WTC11 (cell line): ENCODE measurements around the gene ZSWIM6. TPM values are rescaled to one million over a fixed set of nuclear protein-coding genes. Genes with fewer than 3 reads are reported as not detected.

Source experiments
- ATAC-seq: fragments of 200-7000 bp; cut with Tn5 transposase; 2 replicates; pipeline ENCODE4 v1.10.0; 2021; ENCODE audit warnings: mild to moderate bottlenecking, moderate library complexity
- CTCF ChIA-PET: fragments of 300-600 bp; sonication (Branson Sonifier 250); formaldehyde crosslinking; loops from one replicate; lab custom pipeline; 2021; ENCODE audit warnings: antibody characterized with exemption; lab: Charles Lee
- POLR2A ChIA-PET: fragments of 350-600 bp; sonication (Branson Sonifier 250); formaldehyde crosslinking; loops from one replicate; lab custom pipeline; 2021; ENCODE audit warnings: antibody characterized with exemption; lab: Charles Lee
- DNase-seq: peaks from one replicate; pipeline ENCODE4 v3.0.0; 2021; ENCODE audit warnings: low spot score
- H3K27ac Mint-ChIP-seq: 2 replicates; pipeline ENCODE4 v1.8.0; 2021; ENCODE audit warnings: mixed read lengths
- H3K27me3 Mint-ChIP-seq: 2 replicates; pipeline ENCODE4 v1.8.0; 2021; ENCODE audit warnings: low read depth, mild to moderate bottlenecking, moderate library complexity, mixed read lengths
- H3K36me3 Mint-ChIP-seq: 2 replicates; pipeline ENCODE4 v1.8.0; 2021; ENCODE audit warnings: mixed read lengths
- H3K4me1 Mint-ChIP-seq: 2 replicates; pipeline ENCODE4 v1.8.0; 2022; ENCODE audit warnings: mixed read lengths
- H3K4me3 Mint-ChIP-seq: 2 replicates; pipeline ENCODE4 v1.8.0; 2021; ENCODE audit warnings: mild to moderate bottlenecking, moderate library complexity, mixed read lengths
- H3K9me3 Mint-ChIP-seq: 2 replicates; pipeline ENCODE4 v1.8.0; 2021; ENCODE audit warnings: mixed read lengths
- ELF4 ChIP-seq: sonication (generic); formaldehyde crosslinking; IDR thresholded peaks from 2 replicates; pipeline ENCODE4 v1.8.1; 2022; ENCODE audit warnings: low read depth, mild to moderate bottlenecking, moderate library complexity, missing genetic modification reagents
- GABPB1 ChIP-seq: sonication (generic); formaldehyde crosslinking; IDR thresholded peaks from 2 replicates; pipeline ENCODE4 v1.8.1; 2023; ENCODE audit warnings: mild to moderate bottlenecking, missing genetic modification reagents
- JUN ChIP-seq: sonication (generic); formaldehyde crosslinking; IDR thresholded peaks from 2 replicates; pipeline ENCODE4 v1.8.0; 2023; ENCODE audit warnings: mild to moderate bottlenecking, missing genetic modification reagents
- NFATC4 ChIP-seq: fragments of 250-450 bp; sonication (Bioruptor Pico); IDR thresholded peaks from 2 replicates; pipeline ENCODE4 v1.9.0; 2021; ENCODE audit warnings: mild to moderate bottlenecking
- NR2C2 ChIP-seq: sonication (generic); formaldehyde crosslinking; IDR thresholded peaks from 2 replicates; pipeline ENCODE4 v1.8.0; 2022; ENCODE audit warnings: mild to moderate bottlenecking, missing genetic modification reagents
- RORB ChIP-seq: fragments of 250-450 bp; sonication (Bioruptor Pico); IDR thresholded peaks from 2 replicates; pipeline ENCODE4 v1.9.0; 2021; ENCODE audit warnings: mild to moderate bottlenecking
- TCF7 ChIP-seq: sonication (generic); formaldehyde crosslinking; IDR thresholded peaks from 2 replicates; pipeline ENCODE4 v1.8.0; 2022; ENCODE audit warnings: mild to moderate bottlenecking, low read depth, missing genetic modification reagents, moderate library complexity
- ZBTB21 ChIP-seq: sonication (generic); formaldehyde crosslinking; IDR thresholded peaks from 2 replicates; pipeline ENCODE4 v1.8.1; 2023; ENCODE audit warnings: mild to moderate bottlenecking, missing genetic modification reagents, borderline replicate concordance
- ZNF138 ChIP-seq: sonication (generic); formaldehyde crosslinking; conservative IDR thresholded peaks from 2 replicates; pipeline ENCODE4 v1.8.1; 2022; ENCODE audit warnings: mild to moderate bottlenecking, moderate library complexity, missing genetic modification reagents
- ZNF263 ChIP-seq: sonication (generic); formaldehyde crosslinking; IDR thresholded peaks from 2 replicates; pipeline ENCODE4 v1.8.1; 2022; ENCODE audit warnings: low read depth, mild to moderate bottlenecking, moderate library complexity, missing genetic modification reagents
- total RNA-seq: library from RNA; stranded (reverse); gene quantifications from 3 replicates; pipeline ENCODE4 v1.2.3, GENCODE V29; 2021
- TF ChIP-seq, protein P1 (sequence below): sonication (generic); formaldehyde crosslinking; IDR thresholded peaks from 2 replicates; pipeline ENCODE4 v1.8.0; 2022; ENCODE audit warnings: missing genetic modification reagents
- TF ChIP-seq, protein P2 (sequence below): sonication (generic); formaldehyde crosslinking; IDR thresholded peaks from 2 replicates; pipeline ENCODE4 v1.8.1; 2023; ENCODE audit warnings: mild to moderate bottlenecking, missing genetic modification reagents
- TF ChIP-seq, protein P3 (sequence below): fragments of 250-450 bp; sonication (Bioruptor Pico); IDR thresholded peaks from 2 replicates; pipeline ENCODE4 v1.9.0; 2021; ENCODE audit warnings: moderate library complexity, mild to moderate bottlenecking, inconsistent platforms, borderline replicate concordance
- TF ChIP-seq, protein P4 (sequence below): sonication (generic); formaldehyde crosslinking; IDR thresholded peaks from 2 replicates; pipeline ENCODE4 v1.8.0; 2022; ENCODE audit warnings: mild to moderate bottlenecking, missing genetic modification reagents
- TF ChIP-seq, protein P5 (sequence below): fragments of 250-450 bp; sonication (Bioruptor Pico); IDR thresholded peaks from 2 replicates; pipeline ENCODE4 v2.1.2; 2022; ENCODE audit warnings: mild to moderate bottlenecking, moderate library complexity
- TF ChIP-seq, protein P6 (sequence below): sonication (generic); formaldehyde crosslinking; IDR thresholded peaks from 2 replicates; pipeline ENCODE4 v1.8.1; 2022; ENCODE audit warnings: low read depth, missing genetic modification reagents, borderline replicate concordance

The ZSWIM6 gene
- total RNA-seq, 1 experiment from 2014 or later, result 12.5 TPM

DNA sequence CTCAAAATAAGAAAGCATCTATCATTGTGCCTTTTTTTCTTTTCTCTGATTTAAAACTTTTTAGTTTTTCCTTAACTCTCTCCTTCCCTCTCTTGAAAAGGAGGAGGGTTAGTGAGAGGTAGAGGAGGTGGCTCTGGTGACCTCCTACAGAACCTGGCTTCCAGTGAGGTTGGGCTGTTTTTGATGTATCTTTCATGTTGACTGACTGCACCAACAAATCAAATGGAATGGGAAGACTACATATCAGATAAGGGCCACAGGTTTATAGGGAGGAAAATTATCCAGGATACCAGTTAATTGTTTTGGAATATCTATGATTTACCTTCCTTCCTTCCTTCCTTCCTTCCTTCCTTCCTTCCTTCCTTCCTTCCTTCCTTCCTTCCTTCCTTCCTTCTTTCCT, 173.2 kb downstream of the ZSWIM6 start:
- ChIA-PET CTCF (no interaction called here), POLR2A (no interaction called here)
- Mint-ChIP-seq H3K27me3 (no peaks in the 10 kb centered on the region), H3K27ac (no peak overlapping the region), H3K9me3 (0 out of 2 replicates have a peak, but pooled peaks cover 3% of the 10 kb centered on the region), H3K4me3 (no peak overlapping the region), H3K36me3 (0 out of 2 replicates have a peak, but pooled peaks cover 2% of the 10 kb centered on the region), H3K4me1 (peaks cover 8% of the 10 kb centered on the region; the same call in 1 of the 2 replicates)
- ATAC-seq (no peak), DNase-seq (no peak)
- TF ChIP-seq, protein P1, sequence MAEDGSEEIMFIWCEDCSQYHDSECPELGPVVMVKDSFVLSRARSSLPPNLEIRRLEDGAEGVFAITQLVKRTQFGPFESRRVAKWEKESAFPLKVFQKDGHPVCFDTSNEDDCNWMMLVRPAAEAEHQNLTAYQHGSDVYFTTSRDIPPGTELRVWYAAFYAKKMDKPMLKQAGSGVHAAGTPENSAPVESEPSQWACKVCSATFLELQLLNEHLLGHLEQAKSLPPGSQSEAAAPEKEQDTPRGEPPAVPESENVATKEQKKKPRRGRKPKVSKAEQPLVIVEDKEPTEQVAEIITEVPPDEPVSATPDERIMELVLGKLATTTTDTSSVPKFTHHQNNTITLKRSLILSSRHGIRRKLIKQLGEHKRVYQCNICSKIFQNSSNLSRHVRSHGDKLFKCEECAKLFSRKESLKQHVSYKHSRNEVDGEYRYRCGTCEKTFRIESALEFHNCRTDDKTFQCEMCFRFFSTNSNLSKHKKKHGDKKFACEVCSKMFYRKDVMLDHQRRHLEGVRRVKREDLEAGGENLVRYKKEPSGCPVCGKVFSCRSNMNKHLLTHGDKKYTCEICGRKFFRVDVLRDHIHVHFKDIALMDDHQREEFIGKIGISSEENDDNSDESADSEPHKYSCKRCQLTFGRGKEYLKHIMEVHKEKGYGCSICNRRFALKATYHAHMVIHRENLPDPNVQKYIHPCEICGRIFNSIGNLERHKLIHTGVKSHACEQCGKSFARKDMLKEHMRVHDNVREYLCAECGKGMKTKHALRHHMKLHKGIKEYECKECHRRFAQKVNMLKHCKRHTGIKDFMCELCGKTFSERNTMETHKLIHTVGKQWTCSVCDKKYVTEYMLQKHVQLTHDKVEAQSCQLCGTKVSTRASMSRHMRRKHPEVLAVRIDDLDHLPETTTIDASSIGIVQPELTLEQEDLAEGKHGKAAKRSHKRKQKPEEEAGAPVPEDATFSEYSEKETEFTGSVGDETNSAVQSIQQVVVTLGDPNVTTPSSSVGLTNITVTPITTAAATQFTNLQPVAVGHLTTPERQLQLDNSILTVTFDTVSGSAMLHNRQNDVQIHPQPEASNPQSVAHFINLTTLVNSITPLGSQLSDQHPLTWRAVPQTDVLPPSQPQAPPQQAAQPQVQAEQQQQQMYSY (CRISPR knock-in tag), result no peak
- TF ChIP-seq TCF7 (CRISPR knock-in tag) (no peak), ELF4 (CRISPR knock-in tag) (no peak), GABPB1 (CRISPR knock-in tag) (no peak), RORB (CRISPR knock-in tag) (no peak), ZNF263 (CRISPR knock-in tag) (no peak), ZNF138 (CRISPR knock-in tag) (no peak), JUN (CRISPR knock-in tag) (no peak), NFATC4 (no peak), ZBTB21 (CRISPR knock-in tag) (no peak)
- TF ChIP-seq, protein P2, sequence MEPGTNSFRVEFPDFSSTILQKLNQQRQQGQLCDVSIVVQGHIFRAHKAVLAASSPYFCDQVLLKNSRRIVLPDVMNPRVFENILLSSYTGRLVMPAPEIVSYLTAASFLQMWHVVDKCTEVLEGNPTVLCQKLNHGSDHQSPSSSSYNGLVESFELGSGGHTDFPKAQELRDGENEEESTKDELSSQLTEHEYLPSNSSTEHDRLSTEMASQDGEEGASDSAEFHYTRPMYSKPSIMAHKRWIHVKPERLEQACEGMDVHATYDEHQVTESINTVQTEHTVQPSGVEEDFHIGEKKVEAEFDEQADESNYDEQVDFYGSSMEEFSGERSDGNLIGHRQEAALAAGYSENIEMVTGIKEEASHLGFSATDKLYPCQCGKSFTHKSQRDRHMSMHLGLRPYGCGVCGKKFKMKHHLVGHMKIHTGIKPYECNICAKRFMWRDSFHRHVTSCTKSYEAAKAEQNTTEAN (CRISPR knock-in tag), result no peak
- TF ChIP-seq, protein P3, sequence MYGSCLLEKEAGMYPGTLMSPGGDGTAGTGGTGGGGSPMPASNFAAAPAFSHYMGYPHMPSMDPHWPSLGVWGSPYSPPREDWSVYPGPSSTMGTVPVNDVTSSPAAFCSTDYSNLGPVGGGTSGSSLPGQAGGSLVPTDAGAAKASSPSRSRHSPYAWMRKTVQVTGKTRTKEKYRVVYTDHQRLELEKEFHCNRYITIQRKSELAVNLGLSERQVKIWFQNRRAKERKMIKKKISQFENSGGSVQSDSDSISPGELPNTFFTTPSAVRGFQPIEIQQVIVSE (CRISPR knock-in tag), result no peak
- TF ChIP-seq, protein P4, sequence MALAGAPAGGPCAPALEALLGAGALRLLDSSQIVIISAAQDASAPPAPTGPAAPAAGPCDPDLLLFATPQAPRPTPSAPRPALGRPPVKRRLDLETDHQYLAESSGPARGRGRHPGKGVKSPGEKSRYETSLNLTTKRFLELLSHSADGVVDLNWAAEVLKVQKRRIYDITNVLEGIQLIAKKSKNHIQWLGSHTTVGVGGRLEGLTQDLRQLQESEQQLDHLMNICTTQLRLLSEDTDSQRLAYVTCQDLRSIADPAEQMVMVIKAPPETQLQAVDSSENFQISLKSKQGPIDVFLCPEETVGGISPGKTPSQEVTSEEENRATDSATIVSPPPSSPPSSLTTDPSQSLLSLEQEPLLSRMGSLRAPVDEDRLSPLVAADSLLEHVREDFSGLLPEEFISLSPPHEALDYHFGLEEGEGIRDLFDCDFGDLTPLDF (CRISPR knock-in tag), result no peak
- TF ChIP-seq, protein P5, sequence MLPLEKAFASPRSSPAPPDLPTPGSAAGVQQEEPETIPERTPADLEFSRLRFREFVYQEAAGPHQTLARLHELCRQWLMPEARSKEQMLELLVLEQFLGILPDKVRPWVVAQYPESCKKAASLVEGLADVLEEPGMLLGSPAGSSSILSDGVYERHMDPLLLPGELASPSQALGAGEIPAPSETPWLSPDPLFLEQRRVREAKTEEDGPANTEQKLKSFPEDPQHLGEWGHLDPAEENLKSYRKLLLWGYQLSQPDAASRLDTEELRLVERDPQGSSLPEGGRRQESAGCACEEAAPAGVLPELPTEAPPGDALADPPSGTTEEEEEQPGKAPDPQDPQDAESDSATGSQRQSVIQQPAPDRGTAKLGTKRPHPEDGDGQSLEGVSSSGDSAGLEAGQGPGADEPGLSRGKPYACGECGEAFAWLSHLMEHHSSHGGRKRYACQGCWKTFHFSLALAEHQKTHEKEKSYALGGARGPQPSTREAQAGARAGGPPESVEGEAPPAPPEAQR (CRISPR knock-in tag), result no peak
- TF ChIP-seq, protein P6, sequence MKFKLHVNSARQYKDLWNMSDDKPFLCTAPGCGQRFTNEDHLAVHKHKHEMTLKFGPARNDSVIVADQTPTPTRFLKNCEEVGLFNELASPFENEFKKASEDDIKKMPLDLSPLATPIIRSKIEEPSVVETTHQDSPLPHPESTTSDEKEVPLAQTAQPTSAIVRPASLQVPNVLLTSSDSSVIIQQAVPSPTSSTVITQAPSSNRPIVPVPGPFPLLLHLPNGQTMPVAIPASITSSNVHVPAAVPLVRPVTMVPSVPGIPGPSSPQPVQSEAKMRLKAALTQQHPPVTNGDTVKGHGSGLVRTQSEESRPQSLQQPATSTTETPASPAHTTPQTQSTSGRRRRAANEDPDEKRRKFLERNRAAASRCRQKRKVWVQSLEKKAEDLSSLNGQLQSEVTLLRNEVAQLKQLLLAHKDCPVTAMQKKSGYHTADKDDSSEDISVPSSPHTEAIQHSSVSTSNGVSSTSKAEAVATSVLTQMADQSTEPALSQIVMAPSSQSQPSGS (CRISPR knock-in tag), result no peak

DNA sequence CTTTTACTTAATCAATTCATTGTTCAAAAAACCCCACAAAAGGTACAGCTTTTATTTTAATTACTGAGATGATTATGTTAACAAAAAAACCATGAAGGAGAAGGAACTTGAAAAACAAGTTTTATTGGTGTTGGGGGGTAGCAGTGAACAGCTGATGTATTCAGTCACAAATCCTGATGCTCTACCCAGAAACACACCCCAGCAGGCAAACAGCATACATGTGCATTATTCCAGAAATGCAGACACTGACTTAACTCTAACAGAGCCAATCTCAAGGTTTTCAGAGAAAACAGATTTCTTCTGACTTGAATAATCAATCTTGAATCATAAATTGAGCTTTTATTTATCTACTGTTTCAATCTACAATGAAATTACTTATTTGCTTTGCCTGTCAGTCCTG, 175.2 kb downstream of the ZSWIM6 start:
- POLR2A ChIA-PET, result no interaction called here
- Mint-ChIP-seq H3K27ac (no peak overlapping the region), H3K4me1 (peaks cover 8% of the 10 kb centered on the region; the same call in 1 of the 2 replicates), H3K4me3 (no peak overlapping the region), H3K36me3 (0 out of 2 replicates have a peak, but pooled peaks cover 2% of the 10 kb centered on the region), H3K27me3 (no peaks in the 10 kb centered on the region), H3K9me3 (0 out of 2 replicates have a peak, but pooled peaks cover 3% of the 10 kb centered on the region)
- DNase-seq (no peak), ATAC-seq (no peak)
- TF ChIP-seq NR2C2 (CRISPR knock-in tag), result no peak
- CTCF ChIA-PET, result no interaction called here
